Stomach (tissue), 9 donors: ENCODE results near the gene RPRM. TPM values are rescaled to one million over a fixed set of nuclear protein-coding genes. Genes with fewer than 3 reads are reported as not detected.

Source experiments
- DNase-seq, 2 donors: peaks; one replicate each; pipeline versions ENCODE4 v3.0.0 to v3.0.0-alpha.2; 2013 to 2019
- H3K27ac ChIP-seq, 5 donors: fragments of 200-600 bp in 4 of 5; sonication (generic) in 4 of 5; one replicate each; pipeline ENCODE4 v1.5.1; 2013 to 2019; ENCODE audit warnings: mild to moderate bottlenecking in 1 of 5, moderate library complexity in 1 of 5
- H3K27me3 ChIP-seq, 3 donors: fragments of 200-600 bp; sonication (generic); one replicate each; pipeline ENCODE4 v1.5.1; 2017 to 2019; ENCODE audit warnings: mixed run types in 1 of 3
- H3K36me3 ChIP-seq, 4 donors: fragments of 200-600 bp; sonication (generic); 1 replicate in 3 of 4; 2 replicates in 1 of 4; pipeline ENCODE4 v1.5.1; 2016 to 2019
- H3K4me1 ChIP-seq, 4 donors: fragments of 200-600 bp; sonication (generic); one replicate each; pipeline ENCODE4 v1.5.1; 2016 to 2019
- H3K4me3 ChIP-seq, 4 donors: fragments of 200-600 bp; sonication (generic) in 3 of 4; one replicate each; pipeline ENCODE4 v1.5.1; 2016 to 2019; ENCODE audit warnings: mild to moderate bottlenecking in 1 of 4
- H3K9me3 ChIP-seq, 4 donors: fragments of 200-600 bp; sonication (generic); one replicate each; pipeline ENCODE4 v1.5.1; 2016 to 2019
- CTCF ChIP-seq, 7 experiments: fragments of 450-650 bp in 4 of 7; fragments of 200-600 bp in 3 of 7; sonication (generic) in 3 of 7; IDR thresholded peaks; one replicate each; pipeline ENCODE4 v1.5.1; 2016 to 2019; ENCODE audit warnings: antibody characterized with exemption in 7 of 7, control low read depth in 2 of 7, mild to moderate bottlenecking in 1 of 7
- EP300 ChIP-seq: sonication (generic); formaldehyde crosslinking; IDR thresholded peaks from one replicate; pipeline ENCODE4 v1.6.1; 2017; ENCODE audit warnings: antibody characterized with exemption
- POLR2A ChIP-seq, 4 donors: fragments of 450-650 bp; IDR thresholded peaks; one replicate each; pipeline ENCODE4 v1.6.1; 2016; ENCODE audit warnings: antibody characterized with exemption in 4 of 4, control low read depth in 2 of 4, mild to moderate bottlenecking in 1 of 4, moderate library complexity in 1 of 4
- POLR2AphosphoS5 ChIP-seq, 3 donors: sonication (generic); formaldehyde crosslinking; IDR thresholded peaks; one replicate each; pipeline ENCODE4 v1.6.1; 2016; ENCODE audit warnings: antibody characterized with exemption in 3 of 3
- WGBS, 5 donors: extraction: QIAGEN DNeasy Blood & Tissue Kit in 3 of 5; methylation state at CpG; one replicate each; pipeline versions ENCODE4 v1.1.5 to v1.1.7; 2013 to 2018; 5-methylcytosine and 5-hydroxymethylcytosine counted together
- intact Hi-C: fragments of 100-400 bp; cut with DNase I; formaldehyde crosslinking; loops from one replicate; pipeline ENCODE4 v1.15.1; 2023; ENCODE audit warnings: low total_unique reads
- polyA plus RNA-seq, 3 donors: library from polyadenylated mRNA; stranded (reverse); fragments of 200-250 nt; gene quantifications; one replicate each; pipeline ENCODE4 v1.2.3, GENCODE V29; 2013
- total RNA-seq, 5 donors: library from RNA; depleted of rRNA; stranded (reverse); fragments of >200 nt; gene quantifications; one replicate each; pipeline versions ENCODE4 v1.1.0 to v1.2.3, GENCODE V29; 2014 to 2016
- donor health status: healthy with polysubstance abuse.
- donor health status: Bipolar disorder and iron deficiency.
- donor health status: healthy.

The RPRM gene
- total and polyA plus RNA-seq, 8 donors, result 1.0 to 7.8 (median 5.0) TPM; not detected in 3

- intact Hi-C loops, result no loop called here
- WGBS, 5 donors, result 2 to 5% (median 3%) methylated on average over 32 to 38 of the region's 38 CpGs
- no peaks in the 10 kb centered on the region for H3K9me3 ChIP-seq
- peak overlapping the region in 4 of 5 donors; percentile 24 to 81 (median 50) for H3K27ac ChIP-seq
- peak overlapping the region; percentile 56 to 64 (median 60) for H3K4me3 ChIP-seq
- peaks cover 14 to 34% (median 27%) of the 10 kb centered on the region in 4 donors for H3K4me1 ChIP-seq
- no peak for TF ChIP-seq EP300
- TF ChIP-seq POLR2AphosphoS5 (IDR thresholded peaks at IDR 0.05), result no peak
- TF ChIP-seq CTCF (IDR thresholded peaks at IDR 0.05), result no peak
- TF ChIP-seq POLR2A (IDR thresholded peaks at IDR 0.05), result no peak
- peaks cover 0 to 63% (median 43%) of the 10 kb centered on the region in 3 donors for H3K27me3 ChIP-seq
- H3K36me3 ChIP-seq, result no peaks in the 10 kb centered on the region
- peak in 1 of 2 donors; percentile 47 for DNase-seq
These were observed 800 bp downstream of the RPRM start for GRCh38 chr2:153477636-153478288.

- H3K27me3 ChIP-seq, result peaks cover 0 to 57% (median 41%) of the 10 kb centered on the region in 3 donors
These were observed 1.5 kb downstream of the RPRM start for GRCh38 chr2:153476816-153477635.

GRCh38 chr2:153476491-153476815, 2.1 kb downstream of the RPRM start:
- no peaks in the 10 kb centered on the region for H3K9me3 ChIP-seq
- WGBS, 5 donors, result 8 to 15% (median 11%) methylated on average over 7 of the region's 7 CpGs
- peak in 1 of 2 donors; percentile 24 for DNase-seq
- no peak for TF ChIP-seq EP300
- no peak for TF ChIP-seq CTCF (IDR thresholded peaks at IDR 0.05)
- TF ChIP-seq POLR2A (IDR thresholded peaks at IDR 0.05), result no peak
- intact Hi-C loops, result no loop called here
- peaks cover 14 to 34% (median 27%) of the 10 kb centered on the region in 4 donors for H3K4me1 ChIP-seq
- no peak overlapping the region for H3K27ac ChIP-seq
- H3K27me3 ChIP-seq, result peaks cover 0 to 56% (median 41%) of the 10 kb centered on the region in 3 donors
- peak overlapping the region in 3 of 4 donors; percentile 59 to 64 (median 61) for H3K4me3 ChIP-seq
- no peaks in the 10 kb centered on the region for H3K36me3 ChIP-seq

More at GRCh38 chr2:153476816-153477635, 1.5 kb downstream of the RPRM start:
- Histone ChIP-seq H3K4me3 (peak overlapping the region; percentile 56 to 64 (median 60)), H3K27ac (peak overlapping the region in 2 of 5 donors; percentile 46 to 81), H3K9me3 (no peaks in the 10 kb centered on the region), H3K4me1 (peaks cover 14 to 34% (median 27%) of the 10 kb centered on the region in 4 donors), H3K36me3 (no peaks in the 10 kb centered on the region)
- DNase-seq, result peak in 1 of 2 donors; percentile 56
- whole genome bisulfite sequencing, 5 donors, result 2 to 4% (median 2%) methylated on average over 38 of the region's 38 CpGs
- intact Hi-C loops, result no loop called here
- TF ChIP-seq EP300, result no peak
- TF ChIP-seq CTCF (IDR thresholded peaks at IDR 0.05), result peak in 1 of 7 experiments; percentile 7

GRCh38 chr2:153474876-153475435, 3.6 kb downstream of the RPRM start:
- no peaks in the 10 kb centered on the region for H3K9me3 ChIP-seq
- 59 to 77% (median 72%) methylated on average over 2 of the region's 2 CpGs for WGBS, 5 donors
- H3K36me3 ChIP-seq, result no peaks in the 10 kb centered on the region
- no peak overlapping the region for H3K27ac ChIP-seq
- peaks cover 14 to 34% (median 27%) of the 10 kb centered on the region in 4 donors for H3K4me1 ChIP-seq
- H3K27me3 ChIP-seq, result peaks cover 0 to 56% (median 41%) of the 10 kb centered on the region in 3 donors
- H3K4me3 ChIP-seq, result no peak overlapping the region
- TF ChIP-seq CTCF (IDR thresholded peaks at IDR 0.05) (no peak), POLR2A (IDR thresholded peaks at IDR 0.05) (no peak), POLR2AphosphoS5 (IDR thresholded peaks at IDR 0.05) (no peak), EP300 (no peak)
- peak in 1 of 2 donors; percentile 42 for DNase-seq
- intact Hi-C loops, result no loop called here
